Upper lobe of left lung (tissue), 4 donors: Measurements from ENCODE around the gene ZNF668.

Experiments used
- CTCF ChIP-seq, 6 experiments: fragments of 450-650 bp in 4 of 6; fragments of 200-600 bp in 2 of 6; sonication (generic) in 2 of 6; IDR thresholded peaks; one replicate each; pipeline ENCODE4 v1.5.1; 2016 to 2019; ENCODE audit warnings: antibody characterized with exemption in 6 of 6
- POLR2A ChIP-seq, 4 donors: fragments of 450-650 bp; IDR thresholded peaks; one replicate each; pipeline ENCODE4 v1.5.1; 2016 to 2017; ENCODE audit warnings: antibody characterized with exemption in 4 of 4, mild to moderate bottlenecking in 2 of 4
- POLR2AphosphoS5 ChIP-seq, 2 donors: sonication (generic); formaldehyde crosslinking; IDR thresholded peaks; one replicate each; pipeline ENCODE4 v1.5.1; 2017; ENCODE audit warnings: antibody characterized with exemption in 2 of 2

DNA sequence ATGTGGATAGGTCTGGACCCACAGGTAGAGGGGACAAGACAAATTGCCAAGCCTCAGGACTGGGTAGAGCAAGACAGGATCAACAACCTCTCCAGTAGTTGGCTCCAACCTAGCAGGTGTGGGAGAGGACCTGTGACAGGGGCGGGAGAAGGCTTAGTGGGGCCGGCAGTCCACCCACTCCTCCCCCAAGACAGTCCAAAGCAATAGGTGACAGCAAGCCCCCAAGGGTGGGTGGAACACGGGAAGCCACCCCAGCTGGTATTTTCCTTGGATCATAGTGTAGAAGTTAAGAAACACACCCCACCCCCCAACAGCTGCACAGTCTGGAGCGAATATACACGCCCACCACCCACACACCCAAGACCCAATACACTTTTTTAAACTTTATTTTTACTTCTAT is 44.8 kb downstream of the ZNF668 start:
- TF ChIP-seq CTCF (IDR thresholded peaks at IDR 0.05) (no peak), POLR2A (IDR thresholded peaks at IDR 0.05) (no peak), POLR2AphosphoS5 (IDR thresholded peaks at IDR 0.05) (no peak)
